Spleen (tissue), 11 donors: ENCODE results near the gene PLB1. TPM values are rescaled to one million over a fixed set of nuclear protein-coding genes. Genes with fewer than 3 reads are reported as not detected.

Experiments used
- DNase-seq: peaks from one replicate; pipeline ENCODE4 v3.0.0-alpha.2; 2020
- H3K27ac ChIP-seq, 8 donors: fragments of 200-600 bp; sonication (generic) in 7 of 8; 1 replicate in 4 of 8; 2 replicates in 4 of 8; pipeline versions ENCODE4 v1.5.0 to v1.8.0; 2016 to 2021; ENCODE audit warnings: inconsistent platforms in 4 of 8, mild to moderate bottlenecking in 4 of 8, moderate library complexity in 1 of 8
- H3K27me3 ChIP-seq, 7 donors: fragments of 200-600 bp; sonication (generic) in 6 of 7; replicated peaks in 1 of 7; 1 replicate in 4 of 7; 2 replicates in 3 of 7; pipeline versions ENCODE4 v1.5.0 to v1.8.0; 2016 to 2021; ENCODE audit warnings: inconsistent platforms in 3 of 7, mild to moderate bottlenecking in 1 of 7
- H3K36me3 ChIP-seq, 6 donors: fragments of 200-600 bp; sonication (generic) in 5 of 6; 1 replicate in 4 of 6; 2 replicates in 2 of 6; pipeline versions ENCODE4 v1.5.0 to v1.8.0; 2016 to 2021; ENCODE audit warnings: inconsistent platforms in 2 of 6
- H3K4me1 ChIP-seq, 6 donors: fragments of 200-600 bp; sonication (generic) in 5 of 6; 1 replicate in 3 of 6; 2 replicates in 3 of 6; pipeline versions ENCODE4 v1.5.0 to v1.8.0; 2016 to 2021; ENCODE audit warnings: inconsistent platforms in 3 of 6
- H3K4me3 ChIP-seq, 8 donors: fragments of 200-600 bp; sonication (generic) in 7 of 8; 1 replicate in 4 of 8; 2 replicates in 4 of 8; pipeline versions ENCODE4 v1.5.0 to v1.8.0; 2016 to 2021; ENCODE audit warnings: inconsistent platforms in 4 of 8, mild to moderate bottlenecking in 4 of 8, moderate library complexity in 2 of 8
- H3K9me3 ChIP-seq, 8 donors: fragments of 200-600 bp; sonication (generic) in 7 of 8; 1 replicate in 4 of 8; 2 replicates in 4 of 8; pipeline versions ENCODE4 v1.5.0 to v1.8.0; 2016 to 2021; ENCODE audit warnings: inconsistent platforms in 4 of 8
- CTCF ChIP-seq, 11 experiments: fragments of 200-600 bp in 7 of 11; fragments of 450-650 bp in 4 of 11; sonication (generic) in 4 of 11; IDR thresholded peaks in 8 of 11; conservative IDR thresholded peaks in 3 of 11; 1 replicate in 7 of 11; 2 replicates in 4 of 11; pipeline versions ENCODE4 v1.4.0 to v1.8.0; 2016 to 2021; ENCODE audit warnings: antibody characterized with exemption in 11 of 11, inconsistent platforms in 4 of 11, mild to moderate bottlenecking in 1 of 11
- POLR2A ChIP-seq, 3 donors: fragments of 450-650 bp; IDR thresholded peaks; one replicate each; pipeline ENCODE4 v1.5.1; 2017; ENCODE audit warnings: antibody characterized with exemption in 3 of 3, mild to moderate bottlenecking in 1 of 3
- POLR2AphosphoS5 ChIP-seq, 3 donors: sonication (generic); formaldehyde crosslinking; IDR thresholded peaks; one replicate each; pipeline ENCODE4 v1.5.1; 2017; ENCODE audit warnings: antibody characterized with exemption in 3 of 3
- WGBS, 5 donors: extraction: QIAGEN DNeasy Blood & Tissue Kit in 3 of 5; methylation state at CpG; one replicate each; pipeline versions ENCODE4 v1.1.5 to v1.1.7; 2013 to 2018; 5-methylcytosine and 5-hydroxymethylcytosine counted together
- intact Hi-C: fragments of 100-400 bp; cut with DNase I; formaldehyde crosslinking; loops from one replicate; pipeline ENCODE4 v1.15.0; 2023; ENCODE audit warnings: low total_unique reads
- polyA plus RNA-seq, 3 donors: library from polyadenylated mRNA; stranded (reverse); fragments of 200-250 nt; gene quantifications; one replicate each; pipeline ENCODE4 v1.2.1, GENCODE V29; 2013
- total RNA-seq, 7 donors: library from RNA; depleted of rRNA in 3 of 7; stranded (reverse); fragments of >200 nt in 3 of 7; fragmentation: NEBNext Ultra II Directional in 4 of 7; extraction: Animal tissue kit (Norgen Biotek cat#: 25700) in 4 of 7; gene quantifications; one replicate each; pipeline versions ENCODE4 v1.1.0 to v1.2.1, GENCODE V29; 2016 to 2021
- donor health status: healthy with polysubstance abuse.
- donor health status: DM: no; HTN: no; CAD: no; lungs with moderate emphysema.
- donor health status: DM: no; HTN: no; CAD: no.
- donor health status: Bipolar disorder and iron deficiency.
- donor health status: healthy.
- donor health status: DM: no; HTN: no; CAD: no.
- donor health status: DM: yes; HTN: yes; CAD: no.

PLB1 gene
- total and polyA plus RNA-seq, 10 donors = 3.8 to 45.7 (median 13.9) TPM

DNA sequence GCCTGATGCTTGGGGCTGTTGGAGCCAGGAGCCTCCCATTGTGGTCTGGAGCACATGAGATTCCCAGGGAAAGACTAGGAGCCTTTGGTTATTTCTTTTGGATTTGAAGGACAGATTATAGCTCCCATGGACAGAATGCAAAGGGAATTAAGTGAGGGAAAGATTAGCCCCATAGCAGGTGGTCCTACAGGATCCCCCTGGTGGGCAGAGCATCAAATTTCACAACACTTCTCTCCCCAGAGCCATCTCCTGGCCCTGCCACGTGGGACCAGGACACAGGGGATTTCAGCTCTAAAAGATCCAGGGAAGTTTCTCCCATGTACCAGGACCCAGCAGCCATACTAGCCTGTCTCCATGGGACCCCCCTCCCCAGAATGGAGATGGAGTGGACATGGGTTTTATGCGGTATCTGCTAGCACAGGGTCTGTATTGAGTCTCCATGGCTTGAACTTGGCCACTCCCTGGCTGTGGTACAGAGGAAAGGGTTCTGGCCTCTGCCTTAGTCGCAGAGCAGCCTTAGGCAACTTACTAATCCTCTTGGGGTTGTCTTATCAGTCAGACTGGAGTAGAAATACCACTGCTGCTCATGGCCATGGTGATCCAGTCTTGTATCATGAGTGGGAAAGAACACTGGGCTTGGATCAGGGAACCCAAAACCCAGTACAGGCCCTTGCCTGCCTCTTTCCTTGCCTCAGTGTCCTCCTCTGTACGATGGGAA lies 6.8 kb upstream of the PLB1 start:
- no peak overlapping the region for H3K27ac ChIP-seq
- H3K36me3 ChIP-seq = no peaks in the 10 kb centered on the region
- 66 to 89% (median 79%) methylated on average over 4 of the region's 4 CpGs for WGBS, 5 donors
- no peaks in the 10 kb centered on the region for H3K4me1 ChIP-seq
- DNase-seq = no peak
- peaks cover 0 to 4% (median 0%) of the 10 kb centered on the region in 7 donors for H3K27me3 ChIP-seq
- TF ChIP-seq POLR2AphosphoS5 (IDR thresholded peaks at IDR 0.05) = no peak
- no peak for TF ChIP-seq CTCF (IDR thresholded peaks at IDR 0.05 in 8 of 11, conservative IDR thresholded peaks at IDR 0.05 in 3 of 11)
- no peak for TF ChIP-seq POLR2A (IDR thresholded peaks at IDR 0.05)
- H3K4me3 ChIP-seq = no peak overlapping the region
- intact Hi-C loops = no loop called here
- H3K9me3 ChIP-seq = no peaks in the 10 kb centered on the region

GRCh38 chr2:28490558-28490957 lies 5.3 kb upstream of the PLB1 start:
- Histone ChIP-seq H3K9me3 (no peaks in the 10 kb centered on the region), H3K4me3 (no peak overlapping the region), H3K36me3 (no peaks in the 10 kb centered on the region), H3K27me3 (peaks cover 0 to 4% (median 0%) of the 10 kb centered on the region in 7 donors), H3K4me1 (no peaks in the 10 kb centered on the region), H3K27ac (no peak overlapping the region)
- intact Hi-C loops = no loop called here
- WGBS, 5 donors = 68 to 90% (median 74%) methylated on average over 7 of the region's 7 CpGs
- TF ChIP-seq POLR2AphosphoS5 (IDR thresholded peaks at IDR 0.05) = no peak
- TF ChIP-seq POLR2A (IDR thresholded peaks at IDR 0.05) = no peak
- no peak for TF ChIP-seq CTCF (IDR thresholded peaks at IDR 0.05 in 8 of 11, conservative IDR thresholded peaks at IDR 0.05 in 3 of 11)
- no peak for DNase-seq

- intact Hi-C loops = no loop called here
- H3K4me1 ChIP-seq = no peaks in the 10 kb centered on the region
- H3K27ac ChIP-seq = no peak overlapping the region
- H3K27me3 ChIP-seq = peaks cover 0 to 4% (median 0%) of the 10 kb centered on the region in 7 donors
- no peaks in the 10 kb centered on the region for H3K9me3 ChIP-seq
- TF ChIP-seq POLR2A (IDR thresholded peaks at IDR 0.05) = no peak
- TF ChIP-seq CTCF (IDR thresholded peaks at IDR 0.05 in 8 of 11, conservative IDR thresholded peaks at IDR 0.05 in 3 of 11) = no peak
- TF ChIP-seq POLR2AphosphoS5 (IDR thresholded peaks at IDR 0.05) = no peak
- 67 to 90% (median 83%) methylated on average over 1 of the region's 1 CpG for WGBS, 5 donors
- DNase-seq = no peak
- no peaks in the 10 kb centered on the region for H3K36me3 ChIP-seq
- no peak overlapping the region for H3K4me3 ChIP-seq
Measured at GRCh38 chr2:28492282-28492681, 3.6 kb upstream of the PLB1 start.

DNA sequence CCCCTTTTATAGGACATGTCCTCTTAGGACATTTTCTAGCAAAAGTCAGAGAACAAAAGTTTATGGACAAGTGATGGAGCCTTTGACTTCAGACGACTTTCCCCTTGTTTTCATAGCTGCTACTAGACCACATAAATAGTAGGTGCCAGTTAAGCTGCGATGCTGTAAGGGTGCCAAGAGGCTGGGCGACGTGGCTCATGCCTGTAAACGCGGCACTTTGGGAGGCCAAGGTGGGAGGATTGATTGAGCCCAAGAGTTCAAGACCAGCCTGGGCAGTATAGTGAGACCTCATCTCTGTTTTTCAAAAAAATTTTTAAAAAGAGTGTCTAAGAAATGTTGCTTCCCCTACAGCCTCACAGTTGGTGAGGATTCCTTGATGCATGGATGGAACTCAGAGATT lies 2.2 kb upstream of the PLB1 start:
- no peak overlapping the region for H3K4me3 ChIP-seq
- H3K27me3 ChIP-seq = peaks cover 0 to 4% (median 0%) of the 10 kb centered on the region in 7 donors
- H3K36me3 ChIP-seq = no peaks in the 10 kb centered on the region
- H3K4me1 ChIP-seq = no peaks in the 10 kb centered on the region
- H3K27ac ChIP-seq = no peak overlapping the region
- intact Hi-C loops = no loop called here
- no peaks in the 10 kb centered on the region for H3K9me3 ChIP-seq
- 88 to 98% (median 91%) methylated on average over 6 of the region's 6 CpGs for WGBS, 5 donors
- no peak for DNase-seq
- no peak for TF ChIP-seq CTCF (IDR thresholded peaks at IDR 0.05 in 8 of 11, conservative IDR thresholded peaks at IDR 0.05 in 3 of 11)
- no peak for TF ChIP-seq POLR2AphosphoS5 (IDR thresholded peaks at IDR 0.05)
- no peak for TF ChIP-seq POLR2A (IDR thresholded peaks at IDR 0.05)
